Measurements from ENCODE around the gene GRM5. TPM values are rescaled to one million over a fixed set of nuclear protein-coding genes. Genes with fewer than 3 reads are reported as not detected.

GRM5 gene
- total RNA-seq, 3 donors from 2014 or later = 0.33 TPM; not detected in 2

DNA sequence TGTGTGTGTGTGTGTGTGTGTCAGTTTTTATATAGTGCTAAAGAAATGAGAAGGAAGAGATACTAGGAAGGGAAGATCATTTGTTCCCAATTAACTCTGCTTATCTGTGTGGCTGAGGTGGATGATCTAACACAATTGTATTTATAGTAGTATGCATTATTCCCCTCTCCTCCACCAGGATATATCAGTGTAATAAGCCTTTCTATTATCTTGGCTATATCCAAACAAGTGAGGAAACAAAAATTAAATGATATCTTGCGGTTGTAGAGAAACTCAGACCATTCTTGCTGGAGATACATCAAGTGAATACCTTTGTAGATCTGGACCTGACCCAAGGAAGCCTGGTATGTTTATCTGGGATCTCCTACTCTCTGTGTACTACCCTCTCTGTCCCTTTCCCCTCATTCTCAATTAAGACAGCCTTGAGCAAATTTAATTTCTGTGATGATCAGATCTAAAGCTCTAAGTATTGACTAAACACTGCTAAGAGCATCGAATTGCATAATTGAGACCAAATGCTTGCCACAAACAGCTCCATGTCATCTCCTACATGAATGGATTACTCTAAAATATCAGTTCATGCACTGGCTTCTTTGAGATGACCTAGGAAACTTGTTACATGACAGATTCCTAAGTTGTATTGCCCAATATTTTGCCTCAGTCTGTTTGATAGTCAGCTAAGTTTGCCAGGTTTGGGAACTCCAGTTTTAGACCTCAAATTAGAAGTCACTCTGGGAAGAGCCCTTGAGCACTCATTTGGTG is 543.0 kb downstream of the GRM5 start:
- intact Hi-C loops (cut with DNase I; ENCODE audit: low total_unique reads) = no loop called here
- H3K4me3 ChIP-seq = no peak overlapping the region

DNA sequence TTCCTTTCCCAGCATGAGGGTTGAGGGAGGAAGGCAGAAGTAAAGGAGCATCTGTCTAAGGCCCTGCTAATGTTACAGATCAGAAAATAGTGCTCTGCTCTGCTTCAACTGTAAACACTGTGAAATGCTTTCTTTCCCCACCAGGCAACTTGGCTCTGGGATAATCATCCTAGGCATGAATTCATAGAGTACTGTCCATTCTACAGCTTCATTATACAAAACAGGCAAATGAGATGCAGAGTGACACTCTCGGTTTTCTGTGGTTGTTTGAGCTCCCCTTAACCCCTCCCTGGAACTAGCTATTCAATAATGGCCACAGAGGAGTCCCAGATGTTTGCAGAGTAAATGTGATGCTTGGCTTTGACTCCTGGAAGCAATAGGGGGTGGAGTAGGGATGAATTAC is 544.0 kb downstream of the GRM5 start:
- Histone ChIP-seq H3K9me3 (no peaks in the 10 kb centered on the region), H3K27me3 (no peaks in the 10 kb centered on the region), H3K4me1 (no peaks in the 10 kb centered on the region), H3K36me3 (no peaks in the 10 kb centered on the region), H3K4me3 (no peak overlapping the region), H3K27ac (no peak overlapping the region)
- intact Hi-C loops (cut with DNase I; ENCODE audit: low total_unique reads) = no loop called here
- DNase-seq (ENCODE audit: low spot score in 2 of 2) = no peak
- TF ChIP-seq POLR2AphosphoS5 (IDR thresholded peaks at IDR 0.05) = no peak
- no peak for TF ChIP-seq POLR2A (IDR thresholded peaks at IDR 0.05)
- TF ChIP-seq, protein P1, sequence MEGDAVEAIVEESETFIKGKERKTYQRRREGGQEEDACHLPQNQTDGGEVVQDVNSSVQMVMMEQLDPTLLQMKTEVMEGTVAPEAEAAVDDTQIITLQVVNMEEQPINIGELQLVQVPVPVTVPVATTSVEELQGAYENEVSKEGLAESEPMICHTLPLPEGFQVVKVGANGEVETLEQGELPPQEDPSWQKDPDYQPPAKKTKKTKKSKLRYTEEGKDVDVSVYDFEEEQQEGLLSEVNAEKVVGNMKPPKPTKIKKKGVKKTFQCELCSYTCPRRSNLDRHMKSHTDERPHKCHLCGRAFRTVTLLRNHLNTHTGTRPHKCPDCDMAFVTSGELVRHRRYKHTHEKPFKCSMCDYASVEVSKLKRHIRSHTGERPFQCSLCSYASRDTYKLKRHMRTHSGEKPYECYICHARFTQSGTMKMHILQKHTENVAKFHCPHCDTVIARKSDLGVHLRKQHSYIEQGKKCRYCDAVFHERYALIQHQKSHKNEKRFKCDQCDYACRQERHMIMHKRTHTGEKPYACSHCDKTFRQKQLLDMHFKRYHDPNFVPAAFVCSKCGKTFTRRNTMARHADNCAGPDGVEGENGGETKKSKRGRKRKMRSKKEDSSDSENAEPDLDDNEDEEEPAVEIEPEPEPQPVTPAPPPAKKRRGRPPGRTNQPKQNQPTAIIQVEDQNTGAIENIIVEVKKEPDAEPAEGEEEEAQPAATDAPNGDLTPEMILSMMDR (IDR thresholded peaks at IDR 0.05) = no peak

More for the DNA sequence above, 543.0 kb downstream of the GRM5 start:
- Histone ChIP-seq H3K9me3 (no peaks in the 10 kb centered on the region), H3K4me1 (no peaks in the 10 kb centered on the region), H3K27me3 (no peaks in the 10 kb centered on the region), H3K27ac (no peak overlapping the region), H3K36me3 (no peaks in the 10 kb centered on the region)
- TF ChIP-seq, protein P1 (IDR thresholded peaks at IDR 0.05) = no peak
- TF ChIP-seq POLR2AphosphoS5 (IDR thresholded peaks at IDR 0.05) (no peak), POLR2A (IDR thresholded peaks at IDR 0.05) (no peak)
- no peak for DNase-seq (ENCODE audit: low spot score in 2 of 2)

DNA sequence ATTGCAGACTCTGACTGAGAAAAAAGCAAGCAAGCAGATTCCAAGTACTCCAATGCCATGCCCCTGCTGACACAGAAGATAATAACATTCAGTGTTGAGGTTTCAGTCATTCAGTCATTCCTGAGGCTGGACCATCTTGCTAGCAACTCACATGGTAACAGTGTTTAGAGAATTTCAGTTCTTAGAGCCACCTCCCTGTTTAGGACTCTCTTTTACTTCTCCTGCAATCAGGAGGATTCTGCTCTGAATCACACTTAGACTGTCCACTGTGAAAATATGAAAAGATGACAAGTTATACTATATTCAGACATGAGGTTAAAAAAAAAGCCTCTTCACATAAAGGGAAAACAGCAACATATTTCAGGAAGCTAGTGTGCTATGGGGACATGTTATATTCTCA is 544.4 kb downstream of the GRM5 start:
- no peaks in the 10 kb centered on the region for H3K36me3 ChIP-seq
- no peaks in the 10 kb centered on the region for H3K9me3 ChIP-seq
- intact Hi-C loops (cut with DNase I; ENCODE audit: low total_unique reads) = no loop called here
- TF ChIP-seq POLR2AphosphoS5 (IDR thresholded peaks at IDR 0.05) (no peak), POLR2A (IDR thresholded peaks at IDR 0.05) (no peak)
- TF ChIP-seq, protein P1 (IDR thresholded peaks at IDR 0.05) = no peak
- no peak overlapping the region for H3K27ac ChIP-seq
- no peak for DNase-seq (ENCODE audit: low spot score in 2 of 2)
- H3K27me3 ChIP-seq = no peaks in the 10 kb centered on the region
- H3K4me1 ChIP-seq = no peaks in the 10 kb centered on the region
- H3K4me3 ChIP-seq = no peak overlapping the region

DNA sequence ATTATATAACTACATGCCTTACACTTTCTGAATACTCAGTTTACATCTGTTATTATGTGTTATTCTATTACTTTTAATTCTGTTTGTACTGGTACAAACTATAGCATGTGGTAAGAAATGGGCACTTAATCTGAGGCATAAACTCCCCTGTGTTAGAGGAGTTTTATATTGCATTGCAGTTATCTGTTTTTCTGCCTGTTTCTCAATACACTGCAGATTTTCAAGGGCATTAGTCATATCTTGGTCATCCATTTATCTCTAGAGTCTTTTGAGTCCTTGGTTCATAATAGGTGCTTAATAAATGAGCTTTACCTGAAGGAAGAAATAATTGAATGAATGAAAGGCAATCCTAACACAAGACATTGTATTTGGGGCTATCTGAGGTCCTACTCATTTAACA is 545.4 kb downstream of the GRM5 start:
- no peak overlapping the region for H3K4me3 ChIP-seq

DNA sequence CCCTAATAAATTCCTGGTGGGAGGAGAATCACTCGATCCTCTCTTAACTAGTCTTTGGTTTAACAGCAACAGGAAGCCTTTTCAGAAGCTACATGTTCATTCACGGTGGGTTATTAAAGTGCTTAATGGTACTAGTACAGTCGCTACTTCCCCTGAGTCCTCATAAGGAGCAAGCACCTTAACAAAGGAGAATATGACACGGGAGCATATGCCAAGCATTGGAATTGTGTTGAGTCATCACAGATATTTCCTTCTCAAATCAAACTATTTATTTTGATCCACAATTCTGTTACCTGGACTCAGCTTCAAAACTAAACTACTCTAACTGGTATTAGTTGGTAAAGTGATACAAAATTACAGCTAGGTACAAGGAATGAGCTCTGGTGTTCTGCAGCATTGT is 550.8 kb downstream of the GRM5 start:
- TF ChIP-seq POLR2AphosphoS5 (IDR thresholded peaks at IDR 0.05) = no peak
- TF ChIP-seq, protein P1 (IDR thresholded peaks at IDR 0.05) = no peak
- no peak for TF ChIP-seq POLR2A (IDR thresholded peaks at IDR 0.05)
- H3K36me3 ChIP-seq = no peaks in the 10 kb centered on the region
- H3K4me1 ChIP-seq = no peaks in the 10 kb centered on the region
- no peak for DNase-seq (ENCODE audit: low spot score in 2 of 2)
- no peak overlapping the region for H3K27ac ChIP-seq
- intact Hi-C loops (cut with DNase I; ENCODE audit: low total_unique reads) = no loop called here
- peaks cover 0 to 9% of the 10 kb centered on the region in 2 donors for H3K27me3 ChIP-seq
- no peak overlapping the region for H3K4me3 ChIP-seq
- H3K9me3 ChIP-seq = no peaks in the 10 kb centered on the region

More for the DNA sequence above, 545.4 kb downstream of the GRM5 start:
- Histone ChIP-seq H3K27ac (no peak overlapping the region), H3K9me3 (no peaks in the 10 kb centered on the region), H3K36me3 (no peaks in the 10 kb centered on the region), H3K27me3 (no peaks in the 10 kb centered on the region), H3K4me1 (no peaks in the 10 kb centered on the region)
- TF ChIP-seq POLR2AphosphoS5 (IDR thresholded peaks at IDR 0.05) (no peak), POLR2A (IDR thresholded peaks at IDR 0.05) (no peak)
- TF ChIP-seq, protein P1 (IDR thresholded peaks at IDR 0.05) = no peak
- DNase-seq (ENCODE audit: low spot score in 2 of 2) = no peak
- intact Hi-C loops (cut with DNase I; ENCODE audit: low total_unique reads) = no loop called here
